Measurements from ENCODE around the gene PATE1.

Gene PATE1

DNA sequence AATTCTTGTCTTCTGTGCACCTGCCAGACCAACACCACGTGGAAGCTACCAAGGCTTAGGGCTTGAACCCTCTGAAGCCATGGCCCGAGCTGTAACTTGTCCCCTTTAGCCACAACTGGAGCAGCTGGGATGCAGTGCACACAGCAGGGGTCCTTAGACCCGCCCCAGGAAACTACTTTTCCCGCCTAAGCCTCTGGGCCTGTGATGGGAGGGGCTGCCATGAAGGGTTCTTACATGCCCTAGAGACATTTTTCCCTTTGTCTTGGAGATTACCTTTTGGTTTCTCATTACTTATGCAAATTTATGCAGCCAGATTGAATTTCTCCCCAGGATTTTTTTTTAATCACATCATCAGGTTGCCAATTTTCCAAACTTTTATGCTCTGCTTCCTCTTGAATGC is 51.6 kb downstream of the PATE1 start:
- DNase-seq: no peak

All from NCI-H524 treated with DMSO at 0.1 percent for 48 hours (cell line).